Measurements from ENCODE around the gene NHEJ1. TPM values are rescaled to one million over a fixed set of nuclear protein-coding genes. Genes with fewer than 3 reads are reported as not detected.

Gene NHEJ1
- total and polyA plus RNA-seq, 2 of the 13 experiments (the other 11 are each of a cell fraction or from before 2014, with no cell fraction given), result 30.0 to 30.7 TPM

DNA sequence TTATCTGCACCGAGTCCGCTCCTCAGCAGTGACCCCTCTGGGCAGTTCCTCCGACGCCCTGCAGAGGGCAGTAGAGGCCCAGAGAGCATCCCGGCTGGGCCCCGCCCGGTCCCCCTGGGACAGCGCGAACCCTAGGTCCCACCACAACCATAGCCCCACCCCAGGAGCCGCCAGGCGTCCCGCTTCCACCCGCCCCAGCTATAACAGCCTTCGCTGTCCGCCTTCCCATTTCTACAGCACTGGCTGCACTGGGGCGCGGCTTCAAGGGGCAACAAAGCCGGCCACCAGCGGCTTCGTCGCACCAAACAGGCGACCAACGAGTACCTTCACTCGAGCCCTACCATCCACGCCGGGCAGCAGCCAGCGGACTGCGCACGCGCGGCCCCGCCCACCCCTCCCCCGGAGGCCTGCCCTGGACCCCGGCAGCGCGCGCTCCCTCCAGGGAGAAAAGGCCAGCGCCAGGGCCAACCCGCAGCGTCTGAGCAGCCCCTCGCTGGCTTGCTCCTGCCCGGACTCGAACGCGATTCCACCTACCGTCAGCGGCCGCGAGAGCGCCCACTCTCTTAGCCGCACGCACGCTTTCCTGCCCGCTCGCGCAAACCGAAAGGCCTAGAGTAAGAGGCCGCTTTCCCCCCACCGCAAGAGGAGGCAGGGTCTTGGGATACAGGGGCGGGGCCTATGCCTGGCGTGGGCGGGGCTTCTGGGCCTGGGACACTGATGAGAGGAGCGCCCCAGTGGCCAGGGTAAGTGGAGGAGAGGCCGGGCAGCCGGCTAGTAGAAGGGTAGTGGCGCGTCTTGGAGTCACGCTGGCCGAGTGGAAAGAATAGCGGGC is at the start of gene NHEJ1 (continued):
- TF ChIP-seq CCDC6 (CRISPR knock-in tag; IDR thresholded peaks at IDR 0.05), result no peak; the same call in 1 of the 2 replicates
- peak; percentile 79 for TF ChIP-seq TAF15 (IDR thresholded peaks at IDR 0.05; ENCODE audit: low read depth, low read length, poor library complexity, severe bottlenecking)
- TF ChIP-seq, protein P1, sequence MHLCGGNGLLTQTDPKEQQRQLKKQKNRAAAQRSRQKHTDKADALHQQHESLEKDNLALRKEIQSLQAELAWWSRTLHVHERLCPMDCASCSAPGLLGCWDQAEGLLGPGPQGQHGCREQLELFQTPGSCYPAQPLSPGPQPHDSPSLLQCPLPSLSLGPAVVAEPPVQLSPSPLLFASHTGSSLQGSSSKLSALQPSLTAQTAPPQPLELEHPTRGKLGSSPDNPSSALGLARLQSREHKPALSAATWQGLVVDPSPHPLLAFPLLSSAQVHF (CRISPR knock-in tag; IDR thresholded peaks at IDR 0.05), result peak; percentile 65; the same call in 1 of the 2 replicates
- peak; percentile 94 for TF ChIP-seq ZNF136 (CRISPR knock-in tag; IDR thresholded peaks at IDR 0.05; ENCODE audit: low read depth)
- TF ChIP-seq RORA (CRISPR knock-in tag; IDR thresholded peaks at IDR 0.05), result no peak
- TF ChIP-seq HMG20A (CRISPR knock-in tag; IDR thresholded peaks at IDR 0.05; ENCODE audit: borderline replicate concordance), result no peak
- TF ChIP-seq, protein P2, sequence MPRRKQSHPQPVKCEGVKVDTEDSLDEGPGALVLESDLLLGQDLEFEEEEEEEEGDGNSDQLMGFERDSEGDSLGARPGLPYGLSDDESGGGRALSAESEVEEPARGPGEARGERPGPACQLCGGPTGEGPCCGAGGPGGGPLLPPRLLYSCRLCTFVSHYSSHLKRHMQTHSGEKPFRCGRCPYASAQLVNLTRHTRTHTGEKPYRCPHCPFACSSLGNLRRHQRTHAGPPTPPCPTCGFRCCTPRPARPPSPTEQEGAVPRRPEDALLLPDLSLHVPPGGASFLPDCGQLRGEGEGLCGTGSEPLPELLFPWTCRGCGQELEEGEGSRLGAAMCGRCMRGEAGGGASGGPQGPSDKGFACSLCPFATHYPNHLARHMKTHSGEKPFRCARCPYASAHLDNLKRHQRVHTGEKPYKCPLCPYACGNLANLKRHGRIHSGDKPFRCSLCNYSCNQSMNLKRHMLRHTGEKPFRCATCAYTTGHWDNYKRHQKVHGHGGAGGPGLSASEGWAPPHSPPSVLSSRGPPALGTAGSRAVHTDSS (CRISPR knock-in tag; conservative IDR thresholded peaks at IDR 0.05), result 0 out of 2 replicates have a peak, but pooled peaks have one; percentile 25
- TF ChIP-seq RAD51 (IDR thresholded peaks at IDR 0.05; ENCODE audit: borderline replicate concordance), result no peak
- no peak for TF ChIP-seq ZNF75D (CRISPR knock-in tag; IDR thresholded peaks at IDR 0.05; ENCODE audit: borderline replicate concordance)
- TF ChIP-seq, protein P3, sequence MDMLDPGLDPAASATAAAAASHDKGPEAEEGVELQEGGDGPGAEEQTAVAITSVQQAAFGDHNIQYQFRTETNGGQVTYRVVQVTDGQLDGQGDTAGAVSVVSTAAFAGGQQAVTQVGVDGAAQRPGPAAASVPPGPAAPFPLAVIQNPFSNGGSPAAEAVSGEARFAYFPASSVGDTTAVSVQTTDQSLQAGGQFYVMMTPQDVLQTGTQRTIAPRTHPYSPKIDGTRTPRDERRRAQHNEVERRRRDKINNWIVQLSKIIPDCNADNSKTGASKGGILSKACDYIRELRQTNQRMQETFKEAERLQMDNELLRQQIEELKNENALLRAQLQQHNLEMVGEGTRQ (IDR thresholded peaks at IDR 0.05; ENCODE audit: low read depth, low read length), result no peak
- TF ChIP-seq, protein P3 (CRISPR knock-in tag; IDR thresholded peaks at IDR 0.05; ENCODE audit: borderline replicate concordance), result no peak
- peak; percentile 61 for TF ChIP-seq ELF1 (CRISPR knock-in tag; IDR thresholded peaks at IDR 0.05)
- TF ChIP-seq ARHGAP35 (CRISPR knock-in tag; IDR thresholded peaks at IDR 0.05; ENCODE audit: borderline replicate concordance), result peak; percentile 91
- TF ChIP-seq FLYWCH1 (CRISPR knock-in tag; IDR thresholded peaks at IDR 0.05), result no peak
- TF ChIP-seq MEIS2 (CRISPR knock-in tag; IDR thresholded peaks at IDR 0.05), result peak; percentile 90
- TF ChIP-seq, protein P4, sequence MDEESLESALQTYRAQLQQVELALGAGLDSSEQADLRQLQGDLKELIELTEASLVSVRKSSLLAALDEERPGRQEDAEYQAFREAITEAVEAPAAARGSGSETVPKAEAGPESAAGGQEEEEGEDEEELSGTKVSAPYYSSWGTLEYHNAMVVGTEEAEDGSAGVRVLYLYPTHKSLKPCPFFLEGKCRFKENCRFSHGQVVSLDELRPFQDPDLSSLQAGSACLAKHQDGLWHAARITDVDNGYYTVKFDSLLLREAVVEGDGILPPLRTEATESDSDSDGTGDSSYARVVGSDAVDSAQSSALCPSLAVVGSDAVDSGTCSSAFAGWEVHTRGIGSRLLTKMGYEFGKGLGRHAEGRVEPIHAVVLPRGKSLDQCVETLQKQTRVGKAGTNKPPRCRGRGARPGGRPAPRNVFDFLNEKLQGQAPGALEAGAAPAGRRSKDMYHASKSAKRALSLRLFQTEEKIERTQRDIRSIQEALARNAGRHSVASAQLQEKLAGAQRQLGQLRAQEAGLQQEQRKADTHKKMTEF (CRISPR knock-in tag; IDR thresholded peaks at IDR 0.05), result peak; percentile 87
- TF ChIP-seq ONECUT2 (CRISPR knock-in tag; IDR thresholded peaks at IDR 0.05), result peak; percentile 37
- TF ChIP-seq, protein P5, sequence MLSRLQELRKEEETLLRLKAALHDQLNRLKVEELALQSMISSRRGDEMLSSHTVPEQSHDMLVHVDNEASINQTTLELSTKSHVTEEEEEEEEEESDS (CRISPR knock-in tag; IDR thresholded peaks at IDR 0.05; ENCODE audit: borderline replicate concordance), result peak; percentile 95; the same call in 1 of the 2 replicates
- TF ChIP-seq MTA1 (CRISPR knock-in tag; IDR thresholded peaks at IDR 0.05; ENCODE audit: borderline replicate concordance), result 0 out of 2 replicates have a peak, but pooled peaks have one; percentile 51
- TF ChIP-seq, protein P6, sequence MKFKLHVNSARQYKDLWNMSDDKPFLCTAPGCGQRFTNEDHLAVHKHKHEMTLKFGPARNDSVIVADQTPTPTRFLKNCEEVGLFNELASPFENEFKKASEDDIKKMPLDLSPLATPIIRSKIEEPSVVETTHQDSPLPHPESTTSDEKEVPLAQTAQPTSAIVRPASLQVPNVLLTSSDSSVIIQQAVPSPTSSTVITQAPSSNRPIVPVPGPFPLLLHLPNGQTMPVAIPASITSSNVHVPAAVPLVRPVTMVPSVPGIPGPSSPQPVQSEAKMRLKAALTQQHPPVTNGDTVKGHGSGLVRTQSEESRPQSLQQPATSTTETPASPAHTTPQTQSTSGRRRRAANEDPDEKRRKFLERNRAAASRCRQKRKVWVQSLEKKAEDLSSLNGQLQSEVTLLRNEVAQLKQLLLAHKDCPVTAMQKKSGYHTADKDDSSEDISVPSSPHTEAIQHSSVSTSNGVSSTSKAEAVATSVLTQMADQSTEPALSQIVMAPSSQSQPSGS (CRISPR knock-in tag; IDR thresholded peaks at IDR 0.05), result peak; percentile 72
- TF ChIP-seq TEAD2 (CRISPR knock-in tag; IDR thresholded peaks at IDR 0.05), result peak; percentile 49; the same call in 1 of the 2 replicates

Data from HepG2 (cell line).